Gastroesophageal sphincter (tissue), 4 donors: ENCODE data around the gene PABPN1L. TPM values are rescaled to one million over a fixed set of nuclear protein-coding genes. Genes with fewer than 3 reads are reported as not detected.
A peak's percentile ranks its signal among the peaks of the same experiment; 100 is the strongest.

Experiments
- ATAC-seq: fragments of 150-250 bp; one replicate; pipeline ENCODE4 v1.9.1; 2016; ENCODE audit warnings: mild to moderate bottlenecking, moderate library complexity
- H3K27ac ChIP-seq, 4 donors: fragments of 200-600 bp; sonication (generic) in 3 of 4; 1 replicate in 3 of 4; 2 replicates in 1 of 4; pipeline ENCODE4 v1.5.1; 2016 to 2019
- H3K27me3 ChIP-seq: fragments of 200-600 bp; sonication (generic); one replicate; pipeline ENCODE4 v1.5.1; 2019
- H3K36me3 ChIP-seq, 2 donors: fragments of 200-600 bp; sonication (generic); one replicate each; pipeline ENCODE4 v1.5.1; 2019; ENCODE audit warnings: control low read depth in 1 of 2
- H3K4me1 ChIP-seq, 3 donors: fragments of 200-600 bp; sonication (generic); 1 replicate in 2 of 3; 2 replicates in 1 of 3; pipeline ENCODE4 v1.5.1; 2016 to 2019; ENCODE audit warnings: control low read depth in 2 of 3
- H3K4me3 ChIP-seq, 2 donors: fragments of 200-600 bp; sonication (generic); one replicate each; pipeline ENCODE4 v1.5.1; 2019; ENCODE audit warnings: mild to moderate bottlenecking in 1 of 2, moderate library complexity in 1 of 2
- H3K9me3 ChIP-seq, 3 donors: fragments of 200-600 bp; sonication (generic); one replicate each; pipeline ENCODE4 v1.5.1; 2017 to 2019; ENCODE audit warnings: control low read depth in 2 of 3
- CTCF ChIP-seq, 4 experiments: fragments of 200-600 bp in 2 of 4; fragments of 450-650 bp in 2 of 4; sonication (generic) in 1 of 4; IDR thresholded peaks; one replicate each; pipeline ENCODE4 v1.5.1; 2017 to 2019; ENCODE audit warnings: antibody characterized with exemption in 4 of 4, mild to moderate bottlenecking in 2 of 4, moderate library complexity in 2 of 4
- EP300 ChIP-seq: sonication (generic); formaldehyde crosslinking; IDR thresholded peaks from one replicate; pipeline ENCODE4 v1.6.1; 2017; ENCODE audit warnings: antibody characterized with exemption, mild to moderate bottlenecking
- POLR2A ChIP-seq, 2 donors: fragments of 450-650 bp; IDR thresholded peaks; one replicate each; pipeline ENCODE4 v1.6.1; 2017; ENCODE audit warnings: antibody characterized with exemption in 2 of 2, mild to moderate bottlenecking in 2 of 2, moderate library complexity in 1 of 2
- POLR2AphosphoS5 ChIP-seq: sonication (generic); formaldehyde crosslinking; IDR thresholded peaks from one replicate; pipeline ENCODE4 v1.6.1; 2017; ENCODE audit warnings: antibody characterized with exemption
- WGBS, 2 donors: methylation state at CpG; one replicate each; pipeline ENCODE4 v1.1.5; 2018; ENCODE audit warnings: low coverage in 1 of 2; 5-methylcytosine and 5-hydroxymethylcytosine counted together
- total RNA-seq, 4 donors: library from RNA; depleted of rRNA; stranded (reverse); fragments of >200 nt; gene quantifications; one replicate each; pipeline ENCODE4 v1.1.0, GENCODE V29; 2016

Gene PABPN1L
- total RNA-seq, 4 donors from 2014 or later, result 0.54 TPM; not detected in 3

GRCh38 chr16:88859381-88860091, 6.9 kb downstream of the PABPN1L start:
- Histone ChIP-seq H3K4me3 (no peak overlapping the region), H3K4me1 (peaks cover 0 to 43% (median 19%) of the 10 kb centered on the region in 3 donors), H3K9me3 (no peaks in the 10 kb centered on the region), H3K27ac (no peak overlapping the region), H3K27me3 (no peaks in the 10 kb centered on the region), H3K36me3 (peaks cover 0 to 55% of the 10 kb centered on the region in 2 donors)
- no peak for ATAC-seq
- 57 to 95% methylated on average over 2 to 18 of the region's 20 CpGs for WGBS, 2 donors
- no peak for TF ChIP-seq EP300
- TF ChIP-seq CTCF (IDR thresholded peaks at IDR 0.05), result no peak
- TF ChIP-seq POLR2A (IDR thresholded peaks at IDR 0.05), result no peak
- no peak for TF ChIP-seq POLR2AphosphoS5

DNA sequence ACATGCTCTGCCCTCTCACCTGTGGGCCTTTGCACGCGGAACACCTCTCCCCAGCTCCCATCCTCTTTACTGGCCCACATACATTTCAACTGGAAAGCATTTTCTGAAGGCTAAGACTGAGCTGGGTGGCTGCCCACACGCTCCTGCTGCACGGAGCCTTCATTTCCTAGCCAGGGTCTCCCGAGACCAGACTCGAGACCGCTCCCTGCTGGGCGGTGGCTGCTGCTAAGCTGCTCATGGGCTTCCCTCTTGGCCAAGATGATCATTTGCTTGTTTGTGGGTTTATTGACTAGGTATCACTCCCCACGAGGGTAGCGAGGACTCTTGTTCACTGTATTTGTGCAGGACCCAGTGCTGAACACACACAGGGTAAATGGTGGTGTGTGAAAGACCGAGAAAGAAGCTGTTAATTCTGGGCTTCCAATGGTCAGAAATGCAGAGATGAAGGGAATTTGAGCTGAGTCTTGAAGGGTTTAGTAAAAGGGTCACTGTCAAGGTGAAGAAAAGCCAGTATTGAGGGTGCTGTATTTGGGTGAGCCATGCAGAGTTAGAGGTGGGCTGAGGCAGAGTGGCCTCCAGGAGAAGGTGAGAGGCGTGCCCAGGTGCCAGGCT, 8.6 kb downstream of the PABPN1L start:
- ATAC-seq, result peak; percentile 52
- no peaks in the 10 kb centered on the region for H3K27me3 ChIP-seq
- no peaks in the 10 kb centered on the region for H3K9me3 ChIP-seq
- peak overlapping the region; percentile 80 to 98 for H3K4me3 ChIP-seq
- WGBS, 2 donors, result 17 to 22% methylated on average over 3 to 10 of the region's 12 CpGs
- TF ChIP-seq CTCF (IDR thresholded peaks at IDR 0.05) (peak in 3 of 4 experiments; percentile 47 to 75 (median 66)), POLR2AphosphoS5 (no peak)
- peaks cover 0 to 56% (median 19%) of the 10 kb centered on the region in 3 donors for H3K4me1 ChIP-seq
- peak overlapping the region in 3 of 4 donors; percentile 72 to 89 (median 89) for H3K27ac ChIP-seq
- H3K36me3 ChIP-seq, result peaks cover 0 to 49% of the 10 kb centered on the region in 2 donors

DNA sequence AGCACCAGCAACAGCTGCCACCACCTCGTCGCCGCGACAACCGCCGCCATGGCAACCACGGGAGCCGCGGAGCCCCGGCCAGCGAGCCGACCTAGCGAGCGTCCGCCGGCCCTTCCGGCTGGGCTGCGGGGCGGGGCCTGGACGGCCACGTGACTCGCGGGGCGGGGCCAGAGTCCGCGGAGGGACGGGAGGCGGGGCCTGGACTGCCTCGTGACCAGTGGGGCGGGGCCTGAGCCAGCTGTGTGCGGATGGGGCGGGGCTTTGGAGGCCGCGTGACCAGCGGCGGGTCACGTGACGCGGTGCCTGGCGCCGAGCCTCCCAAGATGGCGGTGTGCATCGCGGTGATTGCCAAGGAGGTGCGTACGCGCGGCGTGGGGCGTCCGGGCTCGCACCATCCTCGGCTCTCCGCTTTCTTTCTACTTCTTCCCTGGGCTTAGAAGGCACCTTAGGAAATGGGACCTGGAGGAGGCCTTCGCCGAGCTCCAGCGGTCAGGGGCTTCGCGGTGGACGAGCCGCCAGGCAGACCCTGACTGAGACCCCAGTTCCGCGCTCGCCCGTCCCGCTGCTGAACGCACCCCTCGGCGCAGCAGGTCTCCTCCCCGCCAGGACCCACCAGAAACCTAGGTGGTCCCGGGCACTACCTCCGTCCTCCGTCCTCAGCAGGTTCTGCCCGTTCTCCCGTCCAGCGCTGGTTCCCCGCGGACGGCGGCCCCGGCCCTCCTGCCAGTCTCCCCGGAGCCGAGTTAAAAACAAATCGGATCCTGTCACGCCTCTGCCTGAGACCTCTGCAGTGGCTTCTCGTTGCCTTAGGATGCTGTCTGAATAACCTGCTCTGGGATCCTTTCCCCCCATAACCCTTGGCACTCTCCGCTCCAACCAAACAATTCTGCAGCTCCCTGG, 9.4 kb downstream of the PABPN1L start, which contains the start of the genes GALNS and TRAPPC2L:
Gene GALNS, minus strand, starts transcription at position 120 of the 900 bp plus-strand sequence. Its CDS starts 70 bp downstream, at position 50.
Gene TRAPPC2L, plus strand, starts transcription at position 300 of the 900 bp plus-strand sequence. Its CDS starts 24 bp downstream, at position 324.
- TF ChIP-seq POLR2AphosphoS5 (peak; percentile 91), EP300 (no peak), POLR2A (IDR thresholded peaks at IDR 0.05) (peak; percentile 76 to 86)
- Histone ChIP-seq H3K27ac (peak within 1 kb of the TSS; percentile 56 to 89 (median 80)), H3K4me1 (peaks cover 0 to 56% (median 19%) of the 10 kb centered on the region in 3 donors), H3K9me3 (no peaks in the 10 kb centered on the region), H3K4me3 (peak within 1 kb of the TSS; percentile 80 to 98), H3K36me3 (peaks cover 0 to 42% of the 10 kb centered on the region in 2 donors), H3K27me3 (no peaks in the 10 kb centered on the region)
- 0 to 1% methylated on average over 2 to 20 of the region's 87 CpGs for WGBS, 2 donors
- peak; percentile 90 for ATAC-seq

DNA sequence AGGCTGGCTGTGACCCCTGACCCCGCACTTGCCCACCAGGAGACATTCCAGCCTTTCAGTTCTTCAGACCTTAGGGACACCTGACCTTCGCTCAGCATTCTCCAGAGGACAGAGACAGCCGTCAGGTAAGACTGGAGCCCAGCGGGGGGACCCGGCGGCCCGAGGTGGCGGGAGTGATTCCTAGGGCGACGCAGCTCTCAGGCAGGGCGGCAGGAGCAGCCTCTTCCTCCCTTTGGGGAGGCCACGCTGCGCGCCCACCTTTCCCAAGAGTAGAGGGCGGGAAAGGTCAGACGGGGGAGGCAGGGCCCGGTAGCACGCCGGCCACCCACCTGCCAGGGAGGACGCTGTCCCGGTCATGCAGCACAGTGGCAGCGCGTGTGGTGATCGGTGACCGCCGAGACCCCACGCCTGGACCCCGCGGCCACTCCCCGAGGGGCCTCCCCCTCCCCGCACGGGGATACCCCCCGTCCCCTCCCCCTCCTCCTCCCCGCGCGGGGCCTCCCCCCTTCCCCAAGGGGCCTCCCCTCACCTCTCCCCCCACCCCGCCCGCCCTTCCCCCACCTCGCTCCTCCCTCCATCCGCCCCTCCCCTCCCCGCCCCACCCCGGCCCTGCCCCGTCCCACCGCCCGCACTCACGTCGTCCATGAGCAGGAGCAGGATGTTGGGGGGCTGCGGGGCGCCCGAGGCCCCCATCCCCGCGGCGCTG, 10.2 kb downstream of the PABPN1L start:
- H3K36me3 ChIP-seq, result peaks cover 0 to 42% of the 10 kb centered on the region in 2 donors
- no peaks in the 10 kb centered on the region for H3K27me3 ChIP-seq
- no CpG with 5 or more reads among the region's 53 CpGs for WGBS, 2 donors
- H3K27ac ChIP-seq, result peak overlapping the region in 3 of 4 donors; percentile 72 to 89 (median 89)
- ATAC-seq, result no peak
- no peaks in the 10 kb centered on the region for H3K9me3 ChIP-seq
- H3K4me1 ChIP-seq, result peaks cover 0 to 56% (median 19%) of the 10 kb centered on the region in 3 donors
- peak overlapping the region; percentile 80 to 98 for H3K4me3 ChIP-seq
- TF ChIP-seq POLR2A (IDR thresholded peaks at IDR 0.05) (no peak), POLR2AphosphoS5 (no peak), CTCF (IDR thresholded peaks at IDR 0.05) (no peak), EP300 (no peak)
